Loucy (cell line): Measurements from ENCODE around the gene PSMD2.

Experiments
- EZH2phosphoT487 ChIP-seq: fragments of 200-600 bp; IDR thresholded peaks from 2 replicates; pipeline ENCODE4 v1.6.1; 2018; ENCODE audit warnings: antibody characterized with exemption, mild to moderate bottlenecking, moderate library complexity, borderline replicate concordance
- TF ChIP-seq, protein P1 (sequence below): fragments of 200-600 bp; sonication (generic); conservative IDR thresholded peaks from 2 replicates; pipeline ENCODE4 v1.5.1; 2014; ENCODE audit warnings: mild to moderate bottlenecking, antibody characterized with exemption, low read length

DNA sequence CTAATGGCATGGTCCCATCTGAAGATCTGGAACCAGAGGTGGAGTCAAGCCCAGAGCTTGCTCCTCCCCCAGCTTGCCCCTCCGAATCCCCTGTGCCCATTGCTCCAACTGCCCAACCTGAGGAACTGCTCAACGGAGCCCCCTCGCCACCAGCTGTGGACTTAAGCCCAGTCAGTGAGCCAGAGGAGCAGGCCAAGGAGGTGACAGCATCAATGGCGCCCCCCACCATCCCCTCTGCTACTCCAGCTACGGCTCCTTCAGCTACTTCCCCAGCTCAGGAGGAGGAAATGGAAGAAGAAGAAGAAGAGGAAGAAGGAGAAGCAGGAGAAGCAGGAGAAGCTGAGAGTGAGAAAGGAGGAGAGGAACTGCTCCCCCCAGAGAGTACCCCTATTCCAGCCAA lies 22.6 kb downstream of the PSMD2 start:
- TF ChIP-seq, protein P1, sequence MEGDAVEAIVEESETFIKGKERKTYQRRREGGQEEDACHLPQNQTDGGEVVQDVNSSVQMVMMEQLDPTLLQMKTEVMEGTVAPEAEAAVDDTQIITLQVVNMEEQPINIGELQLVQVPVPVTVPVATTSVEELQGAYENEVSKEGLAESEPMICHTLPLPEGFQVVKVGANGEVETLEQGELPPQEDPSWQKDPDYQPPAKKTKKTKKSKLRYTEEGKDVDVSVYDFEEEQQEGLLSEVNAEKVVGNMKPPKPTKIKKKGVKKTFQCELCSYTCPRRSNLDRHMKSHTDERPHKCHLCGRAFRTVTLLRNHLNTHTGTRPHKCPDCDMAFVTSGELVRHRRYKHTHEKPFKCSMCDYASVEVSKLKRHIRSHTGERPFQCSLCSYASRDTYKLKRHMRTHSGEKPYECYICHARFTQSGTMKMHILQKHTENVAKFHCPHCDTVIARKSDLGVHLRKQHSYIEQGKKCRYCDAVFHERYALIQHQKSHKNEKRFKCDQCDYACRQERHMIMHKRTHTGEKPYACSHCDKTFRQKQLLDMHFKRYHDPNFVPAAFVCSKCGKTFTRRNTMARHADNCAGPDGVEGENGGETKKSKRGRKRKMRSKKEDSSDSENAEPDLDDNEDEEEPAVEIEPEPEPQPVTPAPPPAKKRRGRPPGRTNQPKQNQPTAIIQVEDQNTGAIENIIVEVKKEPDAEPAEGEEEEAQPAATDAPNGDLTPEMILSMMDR = no peak
- TF ChIP-seq EZH2phosphoT487 = no peak
